Tibial nerve (tissue), 4 donors: ENCODE data around the gene GLRA2. TPM values are rescaled to one million over a fixed set of nuclear protein-coding genes. Genes with fewer than 3 reads are reported as not detected.

Source experiments
- DNase-seq, 2 donors: peaks; one replicate each; pipeline ENCODE4 v3.0.0-alpha.2; 2019; ENCODE audit warnings: low spot score in 2 of 2
- H3K27ac ChIP-seq, 4 donors: fragments of 200-600 bp; sonication (generic) in 3 of 4; one replicate each; pipeline ENCODE4 v1.5.1; 2017 to 2019; ENCODE audit warnings: mild to moderate bottlenecking in 1 of 4
- H3K27me3 ChIP-seq, 2 donors: fragments of 200-600 bp; sonication (generic) in 1 of 2; one replicate each; pipeline versions ENCODE4 v1.5.1 to v1.6.0; 2017 to 2019
- H3K36me3 ChIP-seq, 3 donors: fragments of 200-600 bp; sonication (generic); one replicate each; pipeline ENCODE4 v1.5.1; 2018 to 2019
- H3K4me1 ChIP-seq, 4 donors: fragments of 200-600 bp; sonication (generic) in 3 of 4; one replicate each; pipeline ENCODE4 v1.5.1; 2017 to 2019
- H3K4me3 ChIP-seq, 4 donors: fragments of 200-600 bp; sonication (generic) in 3 of 4; one replicate each; pipeline ENCODE4 v1.5.1; 2017 to 2019; ENCODE audit warnings: mild to moderate bottlenecking in 1 of 4, moderate library complexity in 1 of 4
- H3K9me3 ChIP-seq, 4 donors: fragments of 200-600 bp; sonication (generic) in 3 of 4; one replicate each; pipeline ENCODE4 v1.5.1; 2017 to 2019
- EP300 ChIP-seq, 2 donors: sonication (generic); formaldehyde crosslinking; IDR thresholded peaks; one replicate each; pipeline ENCODE4 v1.6.1; 2017; ENCODE audit warnings: antibody characterized with exemption in 2 of 2, mild to moderate bottlenecking in 1 of 2
- POLR2A ChIP-seq, 2 donors: fragments of 450-650 bp; IDR thresholded peaks; one replicate each; pipeline ENCODE4 v1.6.1; 2017; ENCODE audit warnings: antibody characterized with exemption in 2 of 2, mild to moderate bottlenecking in 2 of 2, moderate library complexity in 2 of 2
- whole genome bisulfite sequencing, 2 donors: methylation state at CpG; one replicate each; pipeline ENCODE4 v1.1.5; 2018; 5-methylcytosine and 5-hydroxymethylcytosine counted together
- total RNA-seq, 4 donors: library from RNA; depleted of rRNA; stranded (reverse); fragments of >200 nt; gene quantifications; one replicate each; pipeline ENCODE4 v1.1.0, GENCODE V29; 2016
- TF ChIP-seq, protein P1 (sequence below), 5 experiments: fragments of 200-600 bp in 3 of 5; fragments of 450-650 bp in 2 of 5; sonication (generic) in 3 of 5; IDR thresholded peaks; one replicate each; pipeline ENCODE4 v1.5.1; 2016 to 2019; ENCODE audit warnings: antibody characterized with exemption in 5 of 5, mild to moderate bottlenecking in 3 of 5, moderate library complexity in 2 of 5

Gene GLRA2
- total RNA-seq, 4 donors from 2014 or later, result not detected

DNA sequence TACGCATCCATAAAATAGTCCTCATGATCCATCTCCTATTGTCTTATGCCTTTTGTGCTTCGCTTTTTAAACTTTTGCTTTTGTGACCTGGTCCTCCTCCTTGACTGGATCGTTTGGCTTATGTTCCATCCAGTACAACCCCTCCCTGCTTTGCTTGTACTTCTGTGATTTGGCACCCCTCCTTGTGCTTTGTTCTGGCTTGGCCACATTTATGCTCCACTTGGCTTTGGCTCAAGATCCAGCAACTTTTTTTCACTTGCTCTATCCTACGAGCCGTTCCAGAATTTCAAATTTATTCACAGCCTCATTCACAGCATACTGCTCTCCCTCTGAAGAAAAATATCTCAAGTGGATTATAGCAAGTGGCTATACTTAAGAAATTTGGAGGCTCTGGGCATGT is 28.0 kb upstream of the GLRA2 start:
- 24 to 50% methylated on average over 5 of the region's 5 CpGs for WGBS, 2 donors
- Histone ChIP-seq H3K27me3 (no peaks in the 10 kb centered on the region), H3K27ac (no peak overlapping the region), H3K36me3 (no peaks in the 10 kb centered on the region), H3K4me3 (no peak overlapping the region), H3K4me1 (peaks cover 0 to 14% (median 1%) of the 10 kb centered on the region in 4 donors), H3K9me3 (no peaks in the 10 kb centered on the region)
- no peak for DNase-seq
- TF ChIP-seq, protein P1, sequence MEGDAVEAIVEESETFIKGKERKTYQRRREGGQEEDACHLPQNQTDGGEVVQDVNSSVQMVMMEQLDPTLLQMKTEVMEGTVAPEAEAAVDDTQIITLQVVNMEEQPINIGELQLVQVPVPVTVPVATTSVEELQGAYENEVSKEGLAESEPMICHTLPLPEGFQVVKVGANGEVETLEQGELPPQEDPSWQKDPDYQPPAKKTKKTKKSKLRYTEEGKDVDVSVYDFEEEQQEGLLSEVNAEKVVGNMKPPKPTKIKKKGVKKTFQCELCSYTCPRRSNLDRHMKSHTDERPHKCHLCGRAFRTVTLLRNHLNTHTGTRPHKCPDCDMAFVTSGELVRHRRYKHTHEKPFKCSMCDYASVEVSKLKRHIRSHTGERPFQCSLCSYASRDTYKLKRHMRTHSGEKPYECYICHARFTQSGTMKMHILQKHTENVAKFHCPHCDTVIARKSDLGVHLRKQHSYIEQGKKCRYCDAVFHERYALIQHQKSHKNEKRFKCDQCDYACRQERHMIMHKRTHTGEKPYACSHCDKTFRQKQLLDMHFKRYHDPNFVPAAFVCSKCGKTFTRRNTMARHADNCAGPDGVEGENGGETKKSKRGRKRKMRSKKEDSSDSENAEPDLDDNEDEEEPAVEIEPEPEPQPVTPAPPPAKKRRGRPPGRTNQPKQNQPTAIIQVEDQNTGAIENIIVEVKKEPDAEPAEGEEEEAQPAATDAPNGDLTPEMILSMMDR (IDR thresholded peaks at IDR 0.05), result no peak
- TF ChIP-seq EP300 (IDR thresholded peaks at IDR 0.05) (no peak), POLR2A (IDR thresholded peaks at IDR 0.05) (no peak)

- Histone ChIP-seq H3K36me3 (no peaks in the 10 kb centered on the region), H3K27ac (peak overlapping the region in 2 of 4 donors; percentile 37 to 67), H3K9me3 (no peaks in the 10 kb centered on the region), H3K4me1 (peaks cover 0 to 14% (median 0%) of the 10 kb centered on the region in 4 donors), H3K27me3 (no peaks in the 10 kb centered on the region), H3K4me3 (no peak overlapping the region)
- DNase-seq, result no peak
- WGBS, 2 donors, result 68 to 71% methylated on average over 1 of the region's 1 CpG
- TF ChIP-seq EP300 (IDR thresholded peaks at IDR 0.05) (no peak), POLR2A (IDR thresholded peaks at IDR 0.05) (no peak)
- TF ChIP-seq, protein P1 (IDR thresholded peaks at IDR 0.05), result no peak
Measured at GRCh38 chrX:14504960-14505538, 24.3 kb upstream of the GLRA2 start.

- Histone ChIP-seq H3K36me3 (no peaks in the 10 kb centered on the region), H3K4me1 (peaks cover 0 to 14% (median 0%) of the 10 kb centered on the region in 4 donors), H3K27ac (peak overlapping the region in 2 of 4 donors; percentile 37 to 67), H3K4me3 (no peak overlapping the region), H3K27me3 (no peaks in the 10 kb centered on the region), H3K9me3 (no peaks in the 10 kb centered on the region)
- WGBS, 2 donors, result 13 to 60% methylated on average over 1 of the region's 1 CpG
- no peak for DNase-seq
- no peak for TF ChIP-seq EP300 (IDR thresholded peaks at IDR 0.05)
Measured at GRCh38 chrX:14505648-14506047, 23.7 kb upstream of the GLRA2 start.

DNA sequence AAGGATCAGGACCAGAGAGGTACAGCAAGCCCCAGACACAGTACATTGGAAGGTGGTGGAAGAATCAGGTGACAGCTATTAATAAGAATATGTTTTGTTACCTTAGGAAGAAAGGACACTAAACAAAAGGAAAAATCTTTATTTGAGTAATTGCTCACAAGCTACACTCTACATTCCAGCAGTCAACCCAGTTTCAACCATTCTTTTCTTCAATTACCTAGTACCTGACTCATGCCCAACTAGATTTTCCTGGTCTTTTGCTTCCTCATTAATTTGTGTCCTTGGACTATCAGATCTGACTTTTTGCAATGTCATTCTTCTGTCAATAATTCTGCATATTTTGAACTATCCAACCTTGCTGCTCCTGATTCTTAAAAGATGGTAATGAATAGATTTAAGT is 22.5 kb upstream of the GLRA2 start:
- Histone ChIP-seq H3K27ac (no peak overlapping the region), H3K9me3 (no peaks in the 10 kb centered on the region), H3K36me3 (no peaks in the 10 kb centered on the region), H3K4me1 (peaks cover 0 to 9% (median 0%) of the 10 kb centered on the region in 4 donors), H3K4me3 (no peak overlapping the region), H3K27me3 (no peaks in the 10 kb centered on the region)
- no peak for DNase-seq
- TF ChIP-seq, protein P1 (IDR thresholded peaks at IDR 0.05), result no peak
- TF ChIP-seq EP300 (IDR thresholded peaks at IDR 0.05), result no peak
- no peak for TF ChIP-seq POLR2A (IDR thresholded peaks at IDR 0.05)

DNA sequence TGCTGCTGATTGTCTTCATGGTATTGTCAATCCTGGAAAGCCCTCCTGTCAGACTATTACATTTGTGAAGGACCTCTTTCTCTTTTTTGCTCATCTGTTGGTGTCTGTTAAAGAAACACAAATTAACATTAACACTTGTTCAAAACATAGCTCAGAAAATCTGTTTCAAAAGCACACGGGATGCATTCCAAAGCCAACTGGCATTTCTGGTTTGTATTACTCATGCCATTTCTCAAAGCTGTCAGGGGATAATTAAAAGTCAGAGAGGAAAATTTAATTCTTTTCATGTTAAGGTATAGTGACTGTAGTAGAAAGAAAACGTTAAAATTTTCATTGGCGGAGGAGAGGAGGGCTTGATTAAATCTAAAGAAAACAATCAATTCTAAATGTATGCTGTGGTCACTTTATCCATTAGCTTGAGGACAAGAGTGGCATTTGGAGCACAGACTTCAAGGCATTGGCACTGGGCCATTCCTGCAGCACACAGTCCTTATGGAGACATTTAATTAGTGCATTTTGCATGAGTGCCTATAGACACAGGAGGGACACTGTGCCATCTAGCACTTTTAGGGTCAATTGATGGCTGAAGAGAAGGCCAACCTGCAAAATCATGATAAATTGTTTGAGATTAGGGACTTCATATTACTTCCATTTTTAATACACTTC is 21.2 kb upstream of the GLRA2 start:
- peaks cover 0 to 9% (median 0%) of the 10 kb centered on the region in 4 donors for H3K4me1 ChIP-seq
- no peaks in the 10 kb centered on the region for H3K36me3 ChIP-seq
- 59 to 61% methylated on average over 3 of the region's 3 CpGs for WGBS, 2 donors
- no peak overlapping the region for H3K4me3 ChIP-seq
- H3K27me3 ChIP-seq, result no peaks in the 10 kb centered on the region
- H3K9me3 ChIP-seq, result no peaks in the 10 kb centered on the region
- no peak for DNase-seq
- H3K27ac ChIP-seq, result no peak overlapping the region
- no peak for TF ChIP-seq POLR2A (IDR thresholded peaks at IDR 0.05)

DNA sequence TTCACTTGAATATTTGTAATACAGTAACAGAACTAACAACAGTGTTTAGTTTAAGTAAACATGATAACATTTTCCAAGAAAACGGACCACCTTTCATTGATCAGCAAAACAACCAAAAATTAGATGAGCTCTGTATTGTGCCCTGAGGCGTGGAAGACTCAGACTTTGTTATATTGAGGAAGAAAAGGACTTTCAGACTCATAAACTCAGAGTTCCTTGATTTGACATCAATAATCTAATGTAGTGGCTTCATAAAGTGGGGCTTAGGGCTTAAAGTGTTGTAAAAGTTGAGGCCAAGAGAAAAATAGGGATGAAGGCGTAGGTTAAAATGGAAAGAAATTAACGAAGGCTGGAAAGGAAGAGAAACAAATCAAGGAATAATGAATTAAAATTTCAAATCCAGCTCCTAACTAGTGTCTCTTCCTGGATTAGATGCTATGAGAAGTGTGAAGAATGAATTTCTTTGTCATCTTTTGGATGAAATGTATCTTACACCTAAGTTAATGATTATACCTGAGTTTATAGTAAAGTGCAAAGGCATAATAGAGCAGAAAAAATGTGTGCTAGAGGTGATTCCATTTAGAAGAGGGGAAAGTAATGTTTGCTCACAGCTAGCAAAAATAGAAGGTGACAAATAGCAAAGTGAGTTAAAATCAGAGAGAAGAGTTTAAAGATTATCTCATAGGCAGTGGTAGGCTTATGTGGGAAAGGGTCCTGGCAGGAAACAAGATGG is 19.8 kb upstream of the GLRA2 start:
- H3K36me3 ChIP-seq, result no peaks in the 10 kb centered on the region
- 71 to 82% methylated on average over 4 of the region's 4 CpGs for WGBS, 2 donors
- H3K27me3 ChIP-seq, result no peaks in the 10 kb centered on the region
- H3K9me3 ChIP-seq, result no peaks in the 10 kb centered on the region
- H3K4me3 ChIP-seq, result no peak overlapping the region
- H3K27ac ChIP-seq, result no peak overlapping the region
- H3K4me1 ChIP-seq, result peaks cover 0 to 9% (median 0%) of the 10 kb centered on the region in 4 donors
- no peak for DNase-seq
- no peak for TF ChIP-seq EP300 (IDR thresholded peaks at IDR 0.05)
- TF ChIP-seq POLR2A (IDR thresholded peaks at IDR 0.05), result no peak
- TF ChIP-seq, protein P1 (IDR thresholded peaks at IDR 0.05), result no peak
